ENCODE results near the gene DSCAML1.

GRCh38 chr11:117618302-117618981 is 178.6 kb downstream of the DSCAML1 start:
- TF ChIP-seq POLR2A (IDR thresholded peaks at IDR 0.05) (no peak), CTCF (IDR thresholded peaks at IDR 0.05) (no peak)
